Measurements from ENCODE around the gene PIK3R1.

PIK3R1 gene

DNA sequence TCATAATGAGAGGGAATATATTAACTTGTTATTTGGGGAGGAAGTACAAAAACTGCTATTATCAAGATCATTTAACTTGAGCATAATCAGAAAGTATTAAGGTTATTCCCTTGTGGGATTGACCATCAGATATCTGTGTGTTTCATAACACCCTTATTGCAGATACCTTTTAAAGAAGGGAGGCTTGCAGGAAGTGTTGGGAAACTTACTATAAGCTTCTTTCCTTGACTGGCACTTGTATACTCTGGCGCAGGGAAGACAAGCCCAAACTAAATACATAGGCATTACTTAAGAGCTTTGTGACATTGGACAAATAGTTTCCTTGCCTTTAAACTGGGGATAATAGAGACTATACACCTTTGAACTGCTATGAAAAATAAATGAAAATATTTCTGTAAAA, 50.9 kb downstream of the PIK3R1 start:
- no peak for TF ChIP-seq CTCF (IDR thresholded peaks at IDR 0.05; ENCODE audit: control insufficient read depth, extremely low read depth, insufficient read depth)
- no peak overlapping the region for H3K4me3 ChIP-seq (ENCODE audit: low read depth, low read length)
- DNase-seq (ENCODE audit: low read depth): no peak

GRCh38 chr5:68267066-68267465, 51.5 kb downstream of the PIK3R1 start:
- no peak for TF ChIP-seq CTCF (IDR thresholded peaks at IDR 0.05; ENCODE audit: control insufficient read depth, extremely low read depth, insufficient read depth)
- DNase-seq (ENCODE audit: low read depth): no peak
- no peak overlapping the region for H3K4me3 ChIP-seq (ENCODE audit: low read depth, low read length)

DNA sequence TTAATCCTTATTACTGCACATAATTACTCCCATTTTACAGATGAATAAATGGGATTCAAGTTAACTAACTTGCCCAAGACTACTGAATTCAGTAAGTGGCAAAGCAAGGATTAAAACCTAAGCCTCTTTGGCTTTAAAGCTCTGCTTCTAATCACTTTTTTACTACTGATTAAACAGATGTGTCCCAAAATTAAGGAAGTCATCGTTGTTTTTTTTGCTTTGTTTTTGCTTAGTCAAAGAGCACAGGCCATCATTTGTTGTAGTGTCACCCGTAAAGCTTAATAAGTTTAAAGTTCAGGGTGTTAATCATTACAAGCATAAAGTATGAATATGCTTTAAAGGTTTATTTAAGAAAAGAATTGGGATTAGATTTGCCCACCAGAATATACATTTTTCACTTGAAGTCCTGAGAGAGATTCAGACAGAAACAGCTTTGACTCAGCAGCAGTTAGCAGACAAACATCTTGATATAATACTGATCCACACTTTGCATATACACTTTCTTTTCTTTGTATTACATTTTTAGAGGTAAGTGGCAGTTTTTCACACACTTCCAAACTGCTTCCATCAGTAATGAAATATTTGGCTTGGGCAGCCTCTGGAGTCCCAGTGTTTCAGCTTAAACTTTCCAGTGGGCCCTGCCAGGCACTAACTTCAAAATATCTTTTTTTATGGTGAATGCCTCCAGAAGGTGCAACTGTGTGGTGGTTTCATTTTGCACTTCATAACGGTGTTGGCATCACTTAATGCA, 52.7 kb downstream of the PIK3R1 start:
- no peak for DNase-seq (ENCODE audit: low read depth)
- no peak for TF ChIP-seq CTCF (IDR thresholded peaks at IDR 0.05; ENCODE audit: control insufficient read depth, extremely low read depth, insufficient read depth)
- H3K4me3 ChIP-seq (ENCODE audit: low read depth, low read length): no peak overlapping the region

GRCh38 chr5:68268852-68269130, 53.2 kb downstream of the PIK3R1 start:
- no peak overlapping the region for H3K4me3 ChIP-seq (ENCODE audit: low read depth, low read length)
- no peak for TF ChIP-seq CTCF (IDR thresholded peaks at IDR 0.05; ENCODE audit: control insufficient read depth, extremely low read depth, insufficient read depth)
- no peak for DNase-seq (ENCODE audit: low read depth)

- DNase-seq (ENCODE audit: low read depth): no peak
- TF ChIP-seq CTCF (IDR thresholded peaks at IDR 0.05; ENCODE audit: control insufficient read depth, extremely low read depth, insufficient read depth): no peak
- no peak overlapping the region for H3K4me3 ChIP-seq (ENCODE audit: low read depth, low read length)
Observed at GRCh38 chr5:68269820-68270219, 54.3 kb downstream of the PIK3R1 start.

GRCh38 chr5:68270399-68270975, 54.9 kb downstream of the PIK3R1 start:
- no peak overlapping the region for H3K4me3 ChIP-seq (ENCODE audit: low read depth, low read length)
- no peak for DNase-seq (ENCODE audit: low read depth)
- no peak for TF ChIP-seq CTCF (IDR thresholded peaks at IDR 0.05; ENCODE audit: control insufficient read depth, extremely low read depth, insufficient read depth)

DNA sequence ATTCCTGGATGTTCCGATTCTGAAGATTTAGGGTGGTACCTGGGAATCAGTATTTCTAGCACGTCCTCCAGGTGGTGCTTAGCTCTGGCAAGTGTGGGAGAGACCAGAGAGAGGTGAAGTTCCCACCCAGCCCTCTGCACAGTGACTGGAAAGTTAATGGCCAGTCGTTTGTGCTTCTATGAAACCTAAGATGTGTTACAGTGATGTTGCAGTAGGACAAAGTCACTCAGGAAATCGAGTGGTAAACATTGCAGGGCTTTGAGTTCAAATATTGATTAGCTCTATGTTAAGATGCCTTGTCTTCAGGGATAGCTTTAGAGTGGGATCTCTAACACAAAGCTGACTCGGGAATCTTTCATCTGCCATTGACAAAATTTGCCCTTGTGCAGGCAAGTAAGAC, 55.6 kb downstream of the PIK3R1 start:
- no peak overlapping the region for H3K4me3 ChIP-seq (ENCODE audit: low read depth, low read length)
- no peak for DNase-seq (ENCODE audit: low read depth)
- TF ChIP-seq CTCF (IDR thresholded peaks at IDR 0.05; ENCODE audit: control insufficient read depth, extremely low read depth, insufficient read depth): no peak
